Epithelial cell of esophagus (primary cell): ENCODE results near the gene WDR59.

ENCODE experiments used
- DNase-seq: peaks from one replicate; pipeline ENCODE4 v3.0.0; 2010; ENCODE audit warnings: low read depth
- H3K4me3 ChIP-seq: 2 replicates; pipeline ENCODE4 v1.5.1; 2011; ENCODE audit warnings: mild to moderate bottlenecking, low read length, control low read depth
- CTCF ChIP-seq: IDR thresholded peaks from 2 replicates; pipeline ENCODE4 v1.5.1; 2011; ENCODE audit warnings: low read depth, mild to moderate bottlenecking, low read length, control low read depth, inconsistent platforms; ENCODE audit not compliant: insufficient read depth; ENCODE audit errors: missing control alignments

The WDR59 gene

GRCh38 chr16:74892574-74893461 lies 92.1 kb downstream of the WDR59 start:
- no peak for DNase-seq
- no peak overlapping the region for H3K4me3 ChIP-seq
- TF ChIP-seq CTCF, result no peak

DNA sequence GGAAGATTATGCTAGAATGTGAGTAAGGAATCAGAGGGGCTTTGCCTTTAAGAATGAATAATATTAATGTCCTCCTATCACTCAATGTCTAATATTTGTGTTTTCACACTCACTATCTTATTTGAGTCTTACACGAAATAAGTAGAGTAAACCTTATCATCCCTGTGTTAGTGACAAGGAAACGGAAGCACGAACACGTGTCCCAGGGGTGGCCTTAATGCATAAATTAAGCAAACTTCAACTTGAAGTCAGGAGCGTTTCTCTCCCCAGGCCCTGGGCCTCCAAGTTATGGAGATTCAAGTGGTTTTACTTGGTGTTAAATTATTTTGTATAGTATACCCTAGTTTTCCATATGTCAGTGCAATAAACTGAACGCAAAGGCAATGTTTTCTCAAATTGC lies 96.0 kb downstream of the WDR59 start:
- no peak for TF ChIP-seq CTCF
- DNase-seq, result no peak
- no peak overlapping the region for H3K4me3 ChIP-seq

DNA sequence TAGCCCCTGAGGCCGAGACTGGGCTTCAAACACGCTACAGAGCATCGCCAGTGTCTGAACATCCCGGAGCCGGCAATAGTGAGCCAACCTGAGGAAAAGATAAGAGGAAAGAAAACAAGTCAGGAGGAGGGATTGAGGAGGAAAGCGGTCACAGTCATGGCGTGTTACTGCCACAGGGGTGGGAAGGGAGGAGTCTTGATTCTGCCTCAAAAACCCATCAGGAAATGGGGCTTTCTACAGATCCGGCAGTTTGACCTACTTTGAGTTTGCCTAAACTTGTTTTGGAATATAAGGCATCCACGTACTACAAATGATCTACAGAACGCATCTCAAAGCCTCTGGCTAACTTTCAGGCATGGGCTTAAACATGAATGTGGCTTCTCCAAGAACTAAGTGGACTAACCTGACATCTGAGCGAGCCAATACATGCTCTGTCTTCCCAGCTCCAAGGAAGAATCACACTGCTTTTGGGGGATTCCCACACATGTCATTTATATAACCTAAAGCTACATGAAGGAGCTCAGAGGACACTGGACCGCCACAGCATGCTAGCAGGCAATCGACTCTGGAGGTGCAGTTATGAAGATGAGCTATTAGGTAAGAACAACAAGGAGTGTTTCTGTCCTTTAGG lies 96.6 kb downstream of the WDR59 start:
- no peak overlapping the region for H3K4me3 ChIP-seq
- peak; percentile 65 for DNase-seq
- TF ChIP-seq CTCF, result no peak

GRCh38 chr16:74887084-74887483 lies 97.8 kb downstream of the WDR59 start:
- H3K4me3 ChIP-seq, result no peak overlapping the region
- TF ChIP-seq CTCF, result no peak
- DNase-seq, result no peak

DNA sequence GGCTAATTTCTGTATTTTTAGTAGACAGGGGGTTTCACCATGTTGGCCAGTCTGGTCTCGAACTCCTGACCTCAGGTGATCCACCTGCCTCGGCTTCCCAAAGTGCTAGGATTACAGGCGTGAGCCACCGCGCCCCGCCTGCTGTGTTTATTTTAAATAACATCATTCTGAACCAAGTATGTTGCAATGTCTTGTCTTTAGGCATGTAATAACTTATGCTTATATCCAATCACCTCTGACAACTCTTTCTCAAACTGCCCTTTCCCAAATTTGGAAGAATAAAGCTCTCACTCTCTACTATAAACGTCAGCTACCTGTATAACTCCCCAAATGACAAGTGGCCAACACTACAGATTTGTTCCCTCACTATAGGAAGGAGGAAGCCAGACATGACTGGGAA lies 107.2 kb downstream of the WDR59 start:
- no peak overlapping the region for H3K4me3 ChIP-seq
- no peak for TF ChIP-seq CTCF
- peak; percentile 81 for DNase-seq

- DNase-seq, result peak; percentile 47
- no peak for TF ChIP-seq CTCF
- H3K4me3 ChIP-seq, result no peak overlapping the region
Observed at GRCh38 chr16:74874912-74875546, 109.9 kb downstream of the WDR59 start.
